Measurements from ENCODE around the gene HEXA.

GRCh38 chr15:72319360-72319984 is 56.3 kb downstream of the HEXA start:
- TF ChIP-seq CTCF (IDR thresholded peaks at IDR 0.05) (no peak), POLR2A (IDR thresholded peaks at IDR 0.05) (no peak)

All from lower leg skin (tissue), 3 donors.